ENCODE measurements around the gene MAD1L1. TPM values are rescaled to one million over a fixed set of nuclear protein-coding genes. Genes with fewer than 3 reads are reported as not detected.

Gene MAD1L1
- total RNA-seq, 2 experiments from 2014 or later = 40.0 to 44.7 TPM

DNA sequence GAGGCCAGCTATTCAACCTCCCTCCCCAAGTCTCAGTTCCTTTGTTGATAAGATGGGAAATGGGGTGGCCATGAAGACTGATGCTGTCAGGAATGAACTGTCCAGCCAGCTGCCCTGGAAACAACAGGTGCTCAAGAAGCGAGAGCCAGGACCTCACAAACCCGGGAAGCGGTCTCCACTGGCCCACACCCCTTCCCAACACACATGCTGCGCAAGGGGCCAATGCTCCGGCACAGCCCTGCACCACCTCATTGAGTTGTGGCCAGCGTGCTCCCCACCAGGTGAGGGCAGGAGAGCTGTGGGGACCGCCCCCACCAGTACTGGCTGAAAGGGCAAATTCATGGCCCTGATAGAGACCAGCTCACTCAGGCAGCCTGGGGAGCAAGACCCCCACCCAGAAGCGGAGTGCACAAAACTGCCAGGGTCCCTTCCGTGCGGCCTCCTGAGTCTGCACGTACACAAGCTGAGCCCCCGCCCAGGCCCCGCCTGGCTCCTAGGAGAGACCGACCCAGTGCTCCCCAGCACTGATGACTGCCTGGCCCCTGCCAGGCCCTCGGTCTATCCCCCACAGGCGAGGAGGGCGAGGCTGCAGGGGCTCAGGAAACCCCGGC, 216.6 kb downstream of the MAD1L1 start:
- ATAC-seq = no peak
- POLR2A ChIA-PET = interaction anchor here (1.0 kb wide), 1 partner anchor 23 kb away, joined by 3 read pairs; no protein-coding TSS in a partner anchor
- CTCF ChIA-PET = no interaction called here
- no peaks in the 10 kb centered on the region for H3K27me3 Mint-ChIP-seq
- no peak overlapping the region for H3K4me3 Mint-ChIP-seq
- peaks cover 21% of the 10 kb centered on the region for H3K4me1 Mint-ChIP-seq (ENCODE audit: low read depth)
- H3K36me3 Mint-ChIP-seq (ENCODE audit: low read depth) = peaks cover 2% of the 10 kb centered on the region
- no peak for DNase-seq
- TF ChIP-seq, protein P1, sequence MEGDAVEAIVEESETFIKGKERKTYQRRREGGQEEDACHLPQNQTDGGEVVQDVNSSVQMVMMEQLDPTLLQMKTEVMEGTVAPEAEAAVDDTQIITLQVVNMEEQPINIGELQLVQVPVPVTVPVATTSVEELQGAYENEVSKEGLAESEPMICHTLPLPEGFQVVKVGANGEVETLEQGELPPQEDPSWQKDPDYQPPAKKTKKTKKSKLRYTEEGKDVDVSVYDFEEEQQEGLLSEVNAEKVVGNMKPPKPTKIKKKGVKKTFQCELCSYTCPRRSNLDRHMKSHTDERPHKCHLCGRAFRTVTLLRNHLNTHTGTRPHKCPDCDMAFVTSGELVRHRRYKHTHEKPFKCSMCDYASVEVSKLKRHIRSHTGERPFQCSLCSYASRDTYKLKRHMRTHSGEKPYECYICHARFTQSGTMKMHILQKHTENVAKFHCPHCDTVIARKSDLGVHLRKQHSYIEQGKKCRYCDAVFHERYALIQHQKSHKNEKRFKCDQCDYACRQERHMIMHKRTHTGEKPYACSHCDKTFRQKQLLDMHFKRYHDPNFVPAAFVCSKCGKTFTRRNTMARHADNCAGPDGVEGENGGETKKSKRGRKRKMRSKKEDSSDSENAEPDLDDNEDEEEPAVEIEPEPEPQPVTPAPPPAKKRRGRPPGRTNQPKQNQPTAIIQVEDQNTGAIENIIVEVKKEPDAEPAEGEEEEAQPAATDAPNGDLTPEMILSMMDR (IDR thresholded peaks at IDR 0.05) = no peak
- intact Hi-C loops (cut with micrococcal nuclease) = no loop called here
- no peak overlapping the region for H3K27ac Mint-ChIP-seq
- H3K9me3 Mint-ChIP-seq = no peaks in the 10 kb centered on the region

DNA sequence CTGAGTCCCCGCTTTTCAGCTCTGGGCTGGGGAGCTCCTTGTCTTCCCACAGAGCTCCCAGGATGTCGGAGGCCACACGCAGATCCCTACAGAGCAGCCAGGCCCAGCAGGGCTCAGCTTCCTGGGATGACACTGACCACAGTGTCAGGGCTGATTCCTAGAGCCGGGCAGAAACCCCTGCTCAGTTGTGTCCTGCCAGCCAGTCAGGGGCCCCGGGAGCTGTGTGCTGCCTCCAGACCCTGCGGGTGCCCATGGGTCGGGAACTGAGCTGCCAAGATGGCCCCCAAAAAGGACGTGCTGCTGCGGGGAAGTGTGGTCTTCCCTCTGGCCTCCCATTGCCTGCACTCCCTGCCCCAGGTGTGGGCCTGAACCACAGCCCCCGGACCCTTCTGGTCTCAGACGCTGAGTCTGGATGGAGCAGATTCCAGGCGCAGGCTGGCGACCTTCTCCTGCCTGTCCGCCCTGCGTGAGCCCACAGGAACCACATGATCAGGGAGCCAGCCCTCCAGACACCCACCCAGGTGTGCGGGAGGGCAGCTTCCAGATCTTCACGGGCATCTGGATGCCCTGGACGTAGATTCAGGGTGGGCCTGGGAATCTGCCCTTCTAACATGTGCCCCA, 217.4 kb downstream of the MAD1L1 start:
- ATAC-seq (no peak), DNase-seq (no peak)
- CTCF ChIA-PET = no interaction called here
- intact Hi-C loops (cut with micrococcal nuclease) = no loop called here
- no peak overlapping the region for H3K4me3 Mint-ChIP-seq
- peaks cover 2% of the 10 kb centered on the region for H3K36me3 Mint-ChIP-seq (ENCODE audit: low read depth)
- H3K9me3 Mint-ChIP-seq = no peaks in the 10 kb centered on the region
- H3K4me1 Mint-ChIP-seq (ENCODE audit: low read depth) = peaks cover 13% of the 10 kb centered on the region
- TF ChIP-seq, protein P1 (IDR thresholded peaks at IDR 0.05) = no peak
- POLR2A ChIA-PET = no interaction called here
- H3K27me3 Mint-ChIP-seq = no peaks in the 10 kb centered on the region
- no peak overlapping the region for H3K27ac Mint-ChIP-seq

DNA sequence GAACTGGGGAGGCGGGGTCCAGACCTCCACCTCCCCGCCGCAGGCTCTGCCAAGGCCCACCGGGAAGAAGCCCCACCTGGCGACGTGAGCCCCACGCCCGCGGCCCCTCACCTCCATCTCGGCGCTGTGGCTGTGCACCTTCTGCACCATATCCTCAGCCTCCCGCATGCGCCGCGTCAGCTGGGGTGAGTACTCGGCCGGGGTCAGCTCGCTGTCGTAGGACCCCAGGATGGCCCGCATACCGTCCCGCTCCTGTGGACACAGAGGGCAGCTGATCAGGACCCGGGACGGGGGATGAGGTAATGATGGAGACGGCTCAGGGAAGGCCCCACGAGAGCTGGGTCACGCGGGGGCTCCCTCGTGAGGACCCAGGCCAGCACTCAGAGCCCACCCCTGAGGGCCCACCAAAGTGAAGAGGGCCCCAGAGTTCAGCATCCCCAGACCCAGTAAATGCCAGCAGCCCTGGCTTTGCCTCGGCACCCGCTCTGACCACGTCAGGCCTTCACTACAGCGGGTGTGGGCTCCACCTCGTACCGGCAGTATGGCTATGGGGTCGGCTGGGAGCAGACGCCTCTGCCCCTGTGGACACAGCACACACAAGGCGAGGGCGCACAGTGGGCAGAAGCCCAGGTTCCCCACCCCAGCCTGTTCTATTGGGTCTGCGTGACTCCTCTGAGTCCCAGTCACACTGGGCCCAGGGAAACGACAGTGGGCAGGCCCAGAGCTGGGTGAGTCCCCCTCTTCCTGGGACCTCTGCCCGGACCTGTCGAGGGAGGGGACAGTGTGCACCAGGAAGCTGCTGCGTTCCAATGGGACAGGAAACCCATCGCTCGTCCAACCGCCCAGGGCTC, 218.1 kb downstream of the MAD1L1 start:
- Mint-ChIP-seq H3K4me1 (ENCODE audit: low read depth) (peaks cover 8% of the 10 kb centered on the region), H3K4me3 (no peak overlapping the region), H3K36me3 (ENCODE audit: low read depth) (peaks cover 2% of the 10 kb centered on the region), H3K27ac (no peak overlapping the region), H3K27me3 (no peaks in the 10 kb centered on the region), H3K9me3 (no peaks in the 10 kb centered on the region)
- TF ChIP-seq, protein P1 (IDR thresholded peaks at IDR 0.05) = no peak
- ATAC-seq (no peak), DNase-seq (no peak)
- intact Hi-C loops (cut with micrococcal nuclease) = no loop called here
- ChIA-PET POLR2A (no interaction called here), CTCF (no interaction called here)

DNA sequence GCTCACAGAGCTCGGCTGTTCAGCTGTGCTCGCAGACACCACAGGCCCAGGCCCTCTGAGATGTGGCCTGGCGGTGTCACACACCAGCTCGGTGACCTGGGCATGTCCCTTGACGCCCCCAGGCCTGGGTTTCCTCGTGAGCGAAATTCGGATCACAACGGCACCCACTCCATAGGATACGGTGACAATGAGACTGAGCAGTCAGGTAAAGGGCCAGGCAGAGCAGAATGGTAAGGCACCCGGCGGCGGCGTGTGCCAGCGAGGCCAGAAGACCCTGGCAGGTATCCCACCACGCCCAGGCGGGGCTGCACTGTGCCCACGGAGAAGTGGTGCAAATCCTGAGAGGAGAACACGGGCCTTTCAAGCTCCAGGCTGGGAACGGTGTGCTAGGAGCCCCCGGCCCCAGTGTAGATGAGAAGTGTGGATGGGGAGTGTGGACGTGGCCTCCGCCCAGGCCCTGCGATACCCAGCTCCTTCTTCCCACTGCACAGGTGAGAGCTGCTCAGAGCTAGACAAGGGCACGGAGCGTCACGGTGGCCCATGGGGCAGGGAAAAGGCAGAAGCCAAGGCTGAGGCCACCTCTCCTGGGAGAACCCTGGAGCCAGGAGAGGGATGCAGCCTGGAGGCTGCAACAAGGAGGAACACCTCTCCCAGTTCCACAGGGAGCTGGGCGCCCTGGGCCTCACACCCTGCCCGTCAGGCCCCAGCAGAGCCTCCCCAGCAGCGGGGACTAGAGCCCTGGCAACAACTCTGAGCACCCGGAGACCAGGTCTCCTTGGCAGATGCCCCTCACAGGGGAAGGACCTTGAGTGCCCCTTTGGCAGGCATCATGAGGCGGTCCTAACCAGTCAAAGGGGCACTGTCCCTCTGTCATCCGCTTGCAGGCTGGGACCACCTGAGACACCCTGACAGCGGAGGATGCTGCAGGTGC, 219.1 kb downstream of the MAD1L1 start:
- no peak overlapping the region for H3K27ac Mint-ChIP-seq
- DNase-seq (no peak), ATAC-seq (no peak)
- H3K4me3 Mint-ChIP-seq = no peak overlapping the region
- no peaks in the 10 kb centered on the region for H3K27me3 Mint-ChIP-seq
- TF ChIP-seq, protein P1 (IDR thresholded peaks at IDR 0.05) = no peak
- ChIA-PET POLR2A (no interaction called here), CTCF (no interaction called here)
- H3K36me3 Mint-ChIP-seq (ENCODE audit: low read depth) = peaks cover 2% of the 10 kb centered on the region
- intact Hi-C loops (cut with micrococcal nuclease) = no loop called here
- H3K9me3 Mint-ChIP-seq = no peaks in the 10 kb centered on the region
- no peaks in the 10 kb centered on the region for H3K4me1 Mint-ChIP-seq (ENCODE audit: low read depth)

All from activated CD8-positive, alpha-beta T cell treated with anti-CD3 and anti-CD28 coated beads for 36 hours (primary cell).